Thyroid gland (tissue), 4 donors: ENCODE data around the gene PLEKHG3. TPM values are rescaled to one million over a fixed set of nuclear protein-coding genes. Genes with fewer than 3 reads are reported as not detected.

Experiments
- DNase-seq, 2 donors: peaks; one replicate each; pipeline ENCODE4 v3.0.0-alpha.2; 2019
- H3K27ac ChIP-seq, 3 donors: fragments of 200-600 bp; sonication (generic); 1 replicate in 2 of 3; 2 replicates in 1 of 3; pipeline ENCODE4 v1.5.1; 2016 to 2019; ENCODE audit warnings: mild to moderate bottlenecking in 1 of 3, moderate library complexity in 1 of 3
- H3K27me3 ChIP-seq: fragments of 200-600 bp; sonication (generic); one replicate; pipeline ENCODE4 v1.5.1; 2019
- H3K36me3 ChIP-seq, 2 donors: fragments of 200-600 bp; sonication (generic); one replicate each; pipeline ENCODE4 v1.5.1; 2016 to 2019
- H3K4me1 ChIP-seq, 2 donors: fragments of 200-600 bp; sonication (generic); one replicate each; pipeline ENCODE4 v1.5.1; 2017 to 2019
- H3K4me3 ChIP-seq, 3 donors: fragments of 200-600 bp; sonication (generic); replicated peaks in 1 of 3; 1 replicate in 2 of 3; 2 replicates in 1 of 3; pipeline ENCODE4 v1.5.1; 2016; ENCODE audit warnings: mild to moderate bottlenecking in 1 of 3
- H3K9me3 ChIP-seq: fragments of 200-600 bp; sonication (generic); one replicate; pipeline ENCODE4 v1.5.1; 2017
- CTCF ChIP-seq, 6 experiments: fragments of 200-600 bp in 3 of 6; fragments of 450-650 bp in 3 of 6; sonication (generic) in 3 of 6; IDR thresholded peaks; one replicate each; pipeline ENCODE4 v1.5.1; 2016 to 2019; ENCODE audit warnings: antibody characterized with exemption in 6 of 6, mild to moderate bottlenecking in 2 of 6, inconsistent platforms in 1 of 6, moderate library complexity in 1 of 6
- POLR2A ChIP-seq, 2 donors: fragments of 450-650 bp; IDR thresholded peaks; one replicate each; pipeline ENCODE4 v1.6.1; 2017; ENCODE audit warnings: antibody characterized with exemption in 2 of 2, mild to moderate bottlenecking in 2 of 2, moderate library complexity in 1 of 2
- WGBS, 2 donors: methylation state at CpG; one replicate each; pipeline ENCODE4 v1.1.5; 2017; 5-methylcytosine and 5-hydroxymethylcytosine counted together
- intact Hi-C: fragments of 100-400 bp; cut with DNase I; formaldehyde crosslinking; loops from one replicate; pipeline ENCODE4 v1.15.1; 2023
- total RNA-seq, 4 donors: library from RNA; depleted of rRNA; stranded (reverse); fragments of >200 nt; gene quantifications; one replicate each; pipeline ENCODE4 v1.2.3, GENCODE V29; 2016

The PLEKHG3 gene
- total RNA-seq, 4 donors from 2014 or later: 41.0 to 83.0 (median 54.6) TPM

DNA sequence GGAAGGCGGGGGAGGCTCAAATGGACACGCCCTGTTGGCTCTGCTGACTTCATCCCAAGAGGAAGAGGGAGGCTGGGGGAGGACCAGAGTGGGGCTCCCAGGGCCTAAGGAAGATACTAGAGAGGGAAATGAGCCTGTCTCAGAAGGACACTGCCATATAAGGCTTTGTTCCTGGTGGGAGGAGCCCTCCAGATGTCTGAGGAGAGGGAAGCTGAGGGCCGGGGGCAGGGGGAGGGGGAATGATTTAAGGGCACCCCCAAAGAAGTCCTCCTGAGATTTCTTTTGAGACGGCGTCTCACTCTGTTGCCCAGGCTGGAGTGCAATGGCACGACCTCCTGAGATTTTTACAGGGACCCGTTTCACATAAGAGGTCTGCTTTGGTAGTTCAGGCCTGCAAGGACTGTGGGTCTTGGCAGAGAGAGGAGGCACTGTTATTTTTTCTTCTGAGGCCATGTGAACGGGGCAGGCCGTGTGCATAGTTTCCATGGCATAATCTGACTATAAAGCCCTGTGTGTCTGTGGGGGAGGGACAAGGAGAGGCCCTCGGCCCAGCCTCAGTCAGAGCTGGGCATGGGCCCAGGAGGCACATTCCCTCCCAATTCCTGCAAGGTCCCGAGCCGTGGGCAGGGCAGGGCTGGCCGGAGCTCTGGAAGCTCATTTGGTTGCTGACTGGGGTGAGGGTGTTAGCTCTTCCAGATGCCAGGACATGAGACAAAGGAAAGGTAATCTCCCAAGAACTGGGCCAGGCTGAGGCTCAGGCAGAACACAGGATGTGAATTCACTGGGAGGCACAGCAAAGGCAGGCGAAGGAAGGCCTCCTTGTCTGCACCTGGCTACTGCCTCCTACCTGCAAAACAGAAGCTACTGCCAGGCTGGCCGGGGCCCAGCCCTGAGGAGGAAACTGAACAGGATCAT lies 22.2 kb upstream of the PLEKHG3 start:
- Histone ChIP-seq H3K9me3 (no peaks in the 10 kb centered on the region), H3K36me3 (no peaks in the 10 kb centered on the region), H3K4me3 (no peak overlapping the region), H3K27ac (peak overlapping the region; percentile 85 to 99 (median 93)), H3K4me1 (peaks cover 20 to 43% of the 10 kb centered on the region in 2 donors), H3K27me3 (no peaks in the 10 kb centered on the region)
- DNase-seq: peak; percentile 94
- TF ChIP-seq POLR2A (IDR thresholded peaks at IDR 0.05) (peak in 1 of 2 donors; percentile 75), CTCF (IDR thresholded peaks at IDR 0.05) (peak in 1 of 6 experiments; percentile 13)
- WGBS, 2 donors: 22% methylated on average over 15 of the region's 15 CpGs
- intact Hi-C loops: no loop called here

GRCh38 chr14:64682843-64683242 lies 21.4 kb upstream of the PLEKHG3 start:
- Histone ChIP-seq H3K36me3 (no peaks in the 10 kb centered on the region), H3K9me3 (no peaks in the 10 kb centered on the region), H3K4me3 (no peak overlapping the region), H3K27ac (peak overlapping the region; percentile 85 to 99 (median 93)), H3K4me1 (peaks cover 20 to 43% of the 10 kb centered on the region in 2 donors), H3K27me3 (no peaks in the 10 kb centered on the region)
- 90 to 98% methylated on average over 5 of the region's 5 CpGs for WGBS, 2 donors
- no peak for DNase-seq
- TF ChIP-seq POLR2A (IDR thresholded peaks at IDR 0.05) (no peak), CTCF (IDR thresholded peaks at IDR 0.05) (no peak)
- intact Hi-C loops: no loop called here

DNA sequence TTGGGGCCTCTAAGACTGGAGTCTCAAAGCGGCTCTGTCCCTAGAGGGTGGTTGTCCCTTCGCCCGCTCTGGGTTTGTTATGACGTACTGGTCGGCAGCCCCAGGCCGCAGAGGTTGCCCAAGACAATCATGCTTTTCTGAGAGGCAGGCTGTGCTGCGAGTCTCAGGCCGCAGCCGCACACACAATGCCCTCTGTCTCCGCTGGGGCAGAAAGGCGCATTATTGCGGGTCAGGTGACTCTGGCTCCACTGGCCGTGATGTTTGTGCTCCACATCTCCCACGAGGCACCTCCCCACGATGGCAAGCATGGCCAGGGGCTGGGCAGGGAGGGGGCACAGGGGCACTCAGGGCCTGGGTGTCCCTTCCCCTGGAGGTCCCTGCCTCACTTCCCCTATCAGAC lies 21.0 kb upstream of the PLEKHG3 start:
- Histone ChIP-seq H3K27ac (peak overlapping the region; percentile 85 to 99 (median 93)), H3K4me3 (no peak overlapping the region), H3K4me1 (peaks cover 20 to 43% of the 10 kb centered on the region in 2 donors), H3K36me3 (no peaks in the 10 kb centered on the region), H3K9me3 (no peaks in the 10 kb centered on the region), H3K27me3 (no peaks in the 10 kb centered on the region)
- 84 to 98% methylated on average over 12 to 15 of the region's 15 CpGs for WGBS, 2 donors
- peak in 1 of 2 donors; percentile 39 for DNase-seq
- intact Hi-C loops: no loop called here
- TF ChIP-seq POLR2A (IDR thresholded peaks at IDR 0.05): no peak
- TF ChIP-seq CTCF (IDR thresholded peaks at IDR 0.05): no peak

DNA sequence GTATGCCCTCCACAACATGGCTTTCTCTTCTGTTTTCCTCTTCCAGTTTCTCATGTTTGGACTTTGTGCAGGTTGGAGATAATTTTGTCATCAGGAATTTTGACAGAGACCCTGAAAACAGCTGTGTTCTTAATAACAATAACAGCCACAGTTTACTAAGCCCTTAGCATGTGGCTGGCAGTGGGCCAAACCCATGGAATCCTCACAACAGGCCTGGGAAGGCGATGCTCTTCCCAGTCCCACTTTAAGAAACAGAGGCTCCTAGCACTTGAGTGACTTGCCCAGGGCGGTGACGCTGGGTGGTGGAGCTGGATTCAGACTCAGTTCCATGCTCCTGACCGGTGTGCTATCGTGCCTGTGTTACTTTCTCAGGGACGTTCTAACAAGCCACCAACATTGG lies 20.1 kb upstream of the PLEKHG3 start:
- DNase-seq: peak in 1 of 2 donors; percentile 60
- H3K27ac ChIP-seq: peak overlapping the region in 2 of 3 donors; percentile 25 to 93
- intact Hi-C loops: no loop called here
- TF ChIP-seq CTCF (IDR thresholded peaks at IDR 0.05): no peak
- no peak for TF ChIP-seq POLR2A (IDR thresholded peaks at IDR 0.05)
- H3K4me1 ChIP-seq: peaks cover 20 to 43% of the 10 kb centered on the region in 2 donors
- 67 to 69% methylated on average over 5 to 6 of the region's 6 CpGs for WGBS, 2 donors
- H3K27me3 ChIP-seq: no peaks in the 10 kb centered on the region
- H3K36me3 ChIP-seq: no peaks in the 10 kb centered on the region
- H3K9me3 ChIP-seq: no peaks in the 10 kb centered on the region
- H3K4me3 ChIP-seq: no peak overlapping the region
